ENCODE results near the gene NPPC. TPM values are rescaled to one million over a fixed set of nuclear protein-coding genes. Genes with fewer than 3 reads are reported as not detected.
A peak's percentile ranks its signal among the peaks of the same experiment; 100 is the strongest.

NPPC gene
- total RNA-seq, 1 experiment from 2014 or later = 0.98 TPM

DNA sequence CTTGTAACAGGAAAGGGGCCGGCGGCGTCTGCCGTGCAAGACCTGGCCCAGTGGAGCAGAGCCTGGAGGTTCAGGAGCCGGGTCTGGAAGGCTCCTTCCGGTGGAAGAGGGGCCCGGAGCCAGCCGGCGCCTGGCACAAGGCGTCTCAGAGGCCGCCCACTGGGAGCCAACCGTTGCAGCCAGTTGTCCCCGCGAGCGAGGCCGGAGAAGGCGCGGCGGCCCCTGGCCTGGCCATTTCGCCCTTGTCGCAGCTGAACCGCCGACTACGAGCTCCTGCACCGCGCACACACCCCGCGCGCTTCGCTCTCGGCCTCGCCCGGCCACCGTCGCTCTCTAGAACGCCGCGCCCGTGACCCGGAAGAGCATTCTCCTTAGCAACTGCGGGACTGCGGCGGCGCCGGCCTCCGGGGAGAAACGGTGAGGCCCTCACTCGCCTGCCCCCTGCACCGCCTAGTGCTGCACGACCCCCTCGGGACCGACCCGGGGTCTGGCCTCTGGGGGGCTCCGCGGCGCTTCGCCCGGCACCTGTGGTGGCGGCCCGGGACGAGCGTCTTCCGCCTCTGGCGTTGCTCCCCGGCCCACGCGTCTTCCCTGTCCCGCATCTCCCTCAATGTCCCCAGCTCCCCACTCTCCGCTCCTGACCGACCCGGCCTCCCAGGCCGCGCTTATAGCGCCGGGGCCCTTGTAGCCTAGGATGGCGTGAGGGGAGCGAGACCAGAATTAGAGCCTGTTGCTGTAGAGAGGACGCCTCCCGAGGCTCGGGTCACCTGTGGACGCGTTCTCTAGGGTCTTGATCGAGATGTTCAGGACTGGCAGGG, 35.4 kb upstream of the NPPC start, which contains the start of gene DIS3L2:
Gene DIS3L2 (plus strand): TSS at position 365 of the 818 bp plus-strand sequence. CDS start 53,215 bp downstream, outside the sequence.
- H3K36me3 Mint-ChIP-seq = no peaks in the 10 kb centered on the region
- ChIA-PET POLR2A (interaction anchor here (0.7 to 1.0 kb wide), 2 partner anchors 31 to 137 kb away, joined by 3 to 4 read pairs; no protein-coding TSS in a partner anchor), CTCF (interaction anchor here (2.9 kb wide), 1 partner anchor 36 kb away, joined by 10 read pairs; the partner anchor contains the start of gene NPPC)
- peak within 1 kb of the TSS; percentile 79 for H3K4me3 Mint-ChIP-seq
- peaks cover 12% of the 10 kb centered on the region for H3K27me3 Mint-ChIP-seq (ENCODE audit: low read depth)
- DNase-seq (ENCODE audit: low spot score) (peak; percentile 75), ATAC-seq (peak; percentile 89)
- peaks cover 6% of the 10 kb centered on the region for H3K9me3 Mint-ChIP-seq
- H3K27ac Mint-ChIP-seq = peak within 1 kb of the TSS; percentile 74
- peaks cover 8% of the 10 kb centered on the region for H3K4me1 Mint-ChIP-seq
- TF ChIP-seq, protein P1, sequence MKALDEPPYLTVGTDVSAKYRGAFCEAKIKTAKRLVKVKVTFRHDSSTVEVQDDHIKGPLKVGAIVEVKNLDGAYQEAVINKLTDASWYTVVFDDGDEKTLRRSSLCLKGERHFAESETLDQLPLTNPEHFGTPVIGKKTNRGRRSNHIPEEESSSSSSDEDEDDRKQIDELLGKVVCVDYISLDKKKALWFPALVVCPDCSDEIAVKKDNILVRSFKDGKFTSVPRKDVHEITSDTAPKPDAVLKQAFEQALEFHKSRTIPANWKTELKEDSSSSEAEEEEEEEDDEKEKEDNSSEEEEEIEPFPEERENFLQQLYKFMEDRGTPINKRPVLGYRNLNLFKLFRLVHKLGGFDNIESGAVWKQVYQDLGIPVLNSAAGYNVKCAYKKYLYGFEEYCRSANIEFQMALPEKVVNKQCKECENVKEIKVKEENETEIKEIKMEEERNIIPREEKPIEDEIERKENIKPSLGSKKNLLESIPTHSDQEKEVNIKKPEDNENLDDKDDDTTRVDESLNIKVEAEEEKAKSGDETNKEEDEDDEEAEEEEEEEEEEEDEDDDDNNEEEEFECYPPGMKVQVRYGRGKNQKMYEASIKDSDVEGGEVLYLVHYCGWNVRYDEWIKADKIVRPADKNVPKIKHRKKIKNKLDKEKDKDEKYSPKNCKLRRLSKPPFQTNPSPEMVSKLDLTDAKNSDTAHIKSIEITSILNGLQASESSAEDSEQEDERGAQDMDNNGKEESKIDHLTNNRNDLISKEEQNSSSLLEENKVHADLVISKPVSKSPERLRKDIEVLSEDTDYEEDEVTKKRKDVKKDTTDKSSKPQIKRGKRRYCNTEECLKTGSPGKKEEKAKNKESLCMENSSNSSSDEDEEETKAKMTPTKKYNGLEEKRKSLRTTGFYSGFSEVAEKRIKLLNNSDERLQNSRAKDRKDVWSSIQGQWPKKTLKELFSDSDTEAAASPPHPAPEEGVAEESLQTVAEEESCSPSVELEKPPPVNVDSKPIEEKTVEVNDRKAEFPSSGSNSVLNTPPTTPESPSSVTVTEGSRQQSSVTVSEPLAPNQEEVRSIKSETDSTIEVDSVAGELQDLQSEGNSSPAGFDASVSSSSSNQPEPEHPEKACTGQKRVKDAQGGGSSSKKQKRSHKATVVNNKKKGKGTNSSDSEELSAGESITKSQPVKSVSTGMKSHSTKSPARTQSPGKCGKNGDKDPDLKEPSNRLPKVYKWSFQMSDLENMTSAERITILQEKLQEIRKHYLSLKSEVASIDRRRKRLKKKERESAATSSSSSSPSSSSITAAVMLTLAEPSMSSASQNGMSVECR (CRISPR knock-in tag; IDR thresholded peaks at IDR 0.05; ENCODE audit: borderline replicate concordance) = peak; percentile 37; the same call in 1 of the 2 replicates
- no peak for TF ChIP-seq SMAD3 (CRISPR knock-in tag; IDR thresholded peaks at IDR 0.05; ENCODE audit: borderline replicate concordance)
- TF ChIP-seq ATF1 (CRISPR knock-in tag; IDR thresholded peaks at IDR 0.05) = 0 out of 2 replicates have a peak, but pooled peaks have one; percentile 12
- no peak for TF ChIP-seq SOX15 (CRISPR knock-in tag; IDR thresholded peaks at IDR 0.05)
- TF ChIP-seq MYBL2 (CRISPR knock-in tag; IDR thresholded peaks at IDR 0.05) = peak; percentile 81; the same call in 1 of the 2 replicates
- TF ChIP-seq, protein P2, sequence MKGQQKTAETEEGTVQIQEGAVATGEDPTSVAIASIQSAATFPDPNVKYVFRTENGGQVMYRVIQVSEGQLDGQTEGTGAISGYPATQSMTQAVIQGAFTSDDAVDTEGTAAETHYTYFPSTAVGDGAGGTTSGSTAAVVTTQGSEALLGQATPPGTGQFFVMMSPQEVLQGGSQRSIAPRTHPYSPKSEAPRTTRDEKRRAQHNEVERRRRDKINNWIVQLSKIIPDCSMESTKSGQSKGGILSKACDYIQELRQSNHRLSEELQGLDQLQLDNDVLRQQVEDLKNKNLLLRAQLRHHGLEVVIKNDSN (CRISPR knock-in tag; IDR thresholded peaks at IDR 0.05) = peak; percentile 73
- TF ChIP-seq HMGA2 (CRISPR knock-in tag; IDR thresholded peaks at IDR 0.05) = no peak
- no peak for TF ChIP-seq JAZF1 (CRISPR knock-in tag; IDR thresholded peaks at IDR 0.05)
- TF ChIP-seq, protein P3, sequence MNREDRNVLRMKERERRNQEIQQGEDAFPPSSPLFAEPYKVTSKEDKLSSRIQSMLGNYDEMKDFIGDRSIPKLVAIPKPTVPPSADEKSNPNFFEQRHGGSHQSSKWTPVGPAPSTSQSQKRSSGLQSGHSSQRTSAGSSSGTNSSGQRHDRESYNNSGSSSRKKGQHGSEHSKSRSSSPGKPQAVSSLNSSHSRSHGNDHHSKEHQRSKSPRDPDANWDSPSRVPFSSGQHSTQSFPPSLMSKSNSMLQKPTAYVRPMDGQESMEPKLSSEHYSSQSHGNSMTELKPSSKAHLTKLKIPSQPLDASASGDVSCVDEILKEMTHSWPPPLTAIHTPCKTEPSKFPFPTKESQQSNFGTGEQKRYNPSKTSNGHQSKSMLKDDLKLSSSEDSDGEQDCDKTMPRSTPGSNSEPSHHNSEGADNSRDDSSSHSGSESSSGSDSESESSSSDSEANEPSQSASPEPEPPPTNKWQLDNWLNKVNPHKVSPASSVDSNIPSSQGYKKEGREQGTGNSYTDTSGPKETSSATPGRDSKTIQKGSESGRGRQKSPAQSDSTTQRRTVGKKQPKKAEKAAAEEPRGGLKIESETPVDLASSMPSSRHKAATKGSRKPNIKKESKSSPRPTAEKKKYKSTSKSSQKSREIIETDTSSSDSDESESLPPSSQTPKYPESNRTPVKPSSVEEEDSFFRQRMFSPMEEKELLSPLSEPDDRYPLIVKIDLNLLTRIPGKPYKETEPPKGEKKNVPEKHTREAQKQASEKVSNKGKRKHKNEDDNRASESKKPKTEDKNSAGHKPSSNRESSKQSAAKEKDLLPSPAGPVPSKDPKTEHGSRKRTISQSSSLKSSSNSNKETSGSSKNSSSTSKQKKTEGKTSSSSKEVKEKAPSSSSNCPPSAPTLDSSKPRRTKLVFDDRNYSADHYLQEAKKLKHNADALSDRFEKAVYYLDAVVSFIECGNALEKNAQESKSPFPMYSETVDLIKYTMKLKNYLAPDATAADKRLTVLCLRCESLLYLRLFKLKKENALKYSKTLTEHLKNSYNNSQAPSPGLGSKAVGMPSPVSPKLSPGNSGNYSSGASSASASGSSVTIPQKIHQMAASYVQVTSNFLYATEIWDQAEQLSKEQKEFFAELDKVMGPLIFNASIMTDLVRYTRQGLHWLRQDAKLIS (CRISPR knock-in tag; IDR thresholded peaks at IDR 0.05; ENCODE audit: borderline replicate concordance) = no peak
- no peak for TF ChIP-seq MXD4 (CRISPR knock-in tag; IDR thresholded peaks at IDR 0.05; ENCODE audit: borderline replicate concordance)
- peak; percentile 97 for TF ChIP-seq ETV6 (CRISPR knock-in tag; IDR thresholded peaks at IDR 0.05)
- TF ChIP-seq NFYB (CRISPR knock-in tag; conservative IDR thresholded peaks at IDR 0.05; ENCODE audit: low read depth) = no peak
- TF ChIP-seq CBFB (CRISPR knock-in tag; IDR thresholded peaks at IDR 0.05; ENCODE audit: low read depth) = no peak
- TF ChIP-seq ZNF232 (CRISPR knock-in tag; IDR thresholded peaks at IDR 0.05) = 0 out of 2 replicates have a peak, but pooled peaks have one; percentile 18
- TF ChIP-seq TEAD4 (CRISPR knock-in tag; IDR thresholded peaks at IDR 0.05) = no peak; the same call in 1 of the 2 replicates
- TF ChIP-seq, protein P4, sequence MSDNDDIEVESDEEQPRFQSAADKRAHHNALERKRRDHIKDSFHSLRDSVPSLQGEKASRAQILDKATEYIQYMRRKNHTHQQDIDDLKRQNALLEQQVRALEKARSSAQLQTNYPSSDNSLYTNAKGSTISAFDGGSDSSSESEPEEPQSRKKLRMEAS (CRISPR knock-in tag; IDR thresholded peaks at IDR 0.05) = peak; percentile 88
- TF ChIP-seq NR2C2 (CRISPR knock-in tag; IDR thresholded peaks at IDR 0.05) = peak; percentile 96
- TF ChIP-seq KAT7 (CRISPR knock-in tag; IDR thresholded peaks at IDR 0.05; ENCODE audit: borderline replicate concordance) = peak; percentile 27; the same call in 1 of the 2 replicates
- TF ChIP-seq, protein P5, sequence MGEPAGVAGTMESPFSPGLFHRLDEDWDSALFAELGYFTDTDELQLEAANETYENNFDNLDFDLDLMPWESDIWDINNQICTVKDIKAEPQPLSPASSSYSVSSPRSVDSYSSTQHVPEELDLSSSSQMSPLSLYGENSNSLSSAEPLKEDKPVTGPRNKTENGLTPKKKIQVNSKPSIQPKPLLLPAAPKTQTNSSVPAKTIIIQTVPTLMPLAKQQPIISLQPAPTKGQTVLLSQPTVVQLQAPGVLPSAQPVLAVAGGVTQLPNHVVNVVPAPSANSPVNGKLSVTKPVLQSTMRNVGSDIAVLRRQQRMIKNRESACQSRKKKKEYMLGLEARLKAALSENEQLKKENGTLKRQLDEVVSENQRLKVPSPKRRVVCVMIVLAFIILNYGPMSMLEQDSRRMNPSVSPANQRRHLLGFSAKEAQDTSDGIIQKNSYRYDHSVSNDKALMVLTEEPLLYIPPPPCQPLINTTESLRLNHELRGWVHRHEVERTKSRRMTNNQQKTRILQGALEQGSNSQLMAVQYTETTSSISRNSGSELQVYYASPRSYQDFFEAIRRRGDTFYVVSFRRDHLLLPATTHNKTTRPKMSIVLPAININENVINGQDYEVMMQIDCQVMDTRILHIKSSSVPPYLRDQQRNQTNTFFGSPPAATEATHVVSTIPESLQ (CRISPR knock-in tag; IDR thresholded peaks at IDR 0.05) = no peak
- TF ChIP-seq, protein P6, sequence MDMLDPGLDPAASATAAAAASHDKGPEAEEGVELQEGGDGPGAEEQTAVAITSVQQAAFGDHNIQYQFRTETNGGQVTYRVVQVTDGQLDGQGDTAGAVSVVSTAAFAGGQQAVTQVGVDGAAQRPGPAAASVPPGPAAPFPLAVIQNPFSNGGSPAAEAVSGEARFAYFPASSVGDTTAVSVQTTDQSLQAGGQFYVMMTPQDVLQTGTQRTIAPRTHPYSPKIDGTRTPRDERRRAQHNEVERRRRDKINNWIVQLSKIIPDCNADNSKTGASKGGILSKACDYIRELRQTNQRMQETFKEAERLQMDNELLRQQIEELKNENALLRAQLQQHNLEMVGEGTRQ (CRISPR knock-in tag; IDR thresholded peaks at IDR 0.05) = peak; percentile 69; the same call in 1 of the 2 replicates
- TF ChIP-seq GABPB1 (CRISPR knock-in tag; IDR thresholded peaks at IDR 0.05) = peak; percentile 91
- TF ChIP-seq, protein P7, sequence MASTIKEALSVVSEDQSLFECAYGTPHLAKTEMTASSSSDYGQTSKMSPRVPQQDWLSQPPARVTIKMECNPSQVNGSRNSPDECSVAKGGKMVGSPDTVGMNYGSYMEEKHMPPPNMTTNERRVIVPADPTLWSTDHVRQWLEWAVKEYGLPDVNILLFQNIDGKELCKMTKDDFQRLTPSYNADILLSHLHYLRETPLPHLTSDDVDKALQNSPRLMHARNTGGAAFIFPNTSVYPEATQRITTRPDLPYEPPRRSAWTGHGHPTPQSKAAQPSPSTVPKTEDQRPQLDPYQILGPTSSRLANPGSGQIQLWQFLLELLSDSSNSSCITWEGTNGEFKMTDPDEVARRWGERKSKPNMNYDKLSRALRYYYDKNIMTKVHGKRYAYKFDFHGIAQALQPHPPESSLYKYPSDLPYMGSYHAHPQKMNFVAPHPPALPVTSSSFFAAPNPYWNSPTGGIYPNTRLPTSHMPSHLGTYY (CRISPR knock-in tag; IDR thresholded peaks at IDR 0.05) = no peak
- TF ChIP-seq ZBTB21 (CRISPR knock-in tag; IDR thresholded peaks at IDR 0.05; ENCODE audit: borderline replicate concordance) = 0 out of 2 replicates have a peak, but pooled peaks have one; percentile 50
